ENCODE measurements around the gene AHCYL2.

DNA sequence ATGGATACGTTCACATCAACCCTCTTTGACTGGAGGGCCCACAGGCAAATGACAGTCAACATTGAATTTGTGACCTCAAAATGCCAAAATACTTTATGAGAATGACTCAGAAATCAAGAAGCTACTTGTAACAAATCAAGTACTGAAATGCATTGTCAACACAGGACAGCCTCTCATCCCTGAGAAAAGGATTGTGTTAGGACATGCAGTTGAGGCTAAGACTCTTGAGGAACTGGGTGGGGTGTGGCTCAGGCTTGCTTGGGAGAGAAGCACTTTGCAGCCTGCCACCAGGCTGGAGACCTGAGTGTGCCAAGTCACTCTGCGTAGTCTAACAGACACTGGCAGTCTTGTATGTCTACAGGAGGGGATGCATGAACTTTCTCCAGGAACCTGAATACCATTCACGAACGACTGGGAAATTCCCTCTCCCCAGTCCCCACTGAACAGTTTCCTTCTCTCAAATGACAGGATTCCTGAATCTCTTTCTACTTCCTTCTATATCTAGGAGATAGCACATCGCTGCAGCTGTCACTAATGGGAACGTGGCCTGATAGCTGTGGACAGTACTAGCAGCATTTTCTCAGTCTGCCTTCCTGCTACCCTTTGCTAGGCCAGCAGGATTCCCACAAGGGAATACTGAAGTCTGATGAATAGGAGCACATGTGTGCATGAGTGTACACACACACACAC lies 39.7 kb upstream of the AHCYL2 start:
- TF ChIP-seq EZH2 (IDR thresholded peaks at IDR 0.05; ENCODE audit: insufficient read depth, poor library complexity, severe bottlenecking) (no peak), EZH2phosphoT487 (IDR thresholded peaks at IDR 0.05; ENCODE audit: insufficient read depth, low read depth) (no peak)

All from GM23248 (cell line).